Urinary bladder (tissue), 4 donors: Measurements from ENCODE around the gene PPP1R9A. TPM values are rescaled to one million over a fixed set of nuclear protein-coding genes. Genes with fewer than 3 reads are reported as not detected.

Source experiments
- DNase-seq: peaks from one replicate; pipeline ENCODE4 v3.0.0-alpha.2; 2015; ENCODE audit errors: extremely low spot score
- H3K27ac ChIP-seq: one replicate; pipeline ENCODE4 v1.5.1; 2013; ENCODE audit warnings: low read depth, mild to moderate bottlenecking, moderate library complexity
- H3K36me3 ChIP-seq: one replicate; pipeline ENCODE4 v1.6.1; 2013; ENCODE audit warnings: mild to moderate bottlenecking, moderate library complexity; ENCODE audit not compliant: insufficient read depth
- H3K4me1 ChIP-seq: one replicate; pipeline ENCODE4 v1.6.1; 2013; ENCODE audit warnings: mild to moderate bottlenecking, moderate library complexity; ENCODE audit not compliant: insufficient read depth
- H3K4me3 ChIP-seq: one replicate; pipeline ENCODE4 v1.5.1; 2013; ENCODE audit warnings: low read depth, low read length
- WGBS: extraction: QIAGEN DNeasy Blood & Tissue Kit; methylation state at CpG from one replicate; pipeline ENCODE4 v1.1.7; 2013; 5-methylcytosine and 5-hydroxymethylcytosine counted together
- polyA plus RNA-seq: library from polyadenylated mRNA; stranded (reverse); fragments of 200-250 nt; gene quantifications from one replicate; pipeline ENCODE4 v1.2.3, GENCODE V29; 2013
- total RNA-seq: library from RNA; depleted of rRNA; stranded (reverse); fragments of >200 nt; gene quantifications from one replicate; pipeline ENCODE4 v1.2.3, GENCODE V29; 2014
- donor health status: healthy with polysubstance abuse.
- donor health status: healthy.

PPP1R9A gene
- total and polyA plus RNA-seq, 2 donors, result 3.5 to 28.6 TPM

GRCh38 chr7:95205665-95206225 is 298.4 kb downstream of the PPP1R9A start:
- H3K27ac ChIP-seq, result no peak overlapping the region

DNA sequence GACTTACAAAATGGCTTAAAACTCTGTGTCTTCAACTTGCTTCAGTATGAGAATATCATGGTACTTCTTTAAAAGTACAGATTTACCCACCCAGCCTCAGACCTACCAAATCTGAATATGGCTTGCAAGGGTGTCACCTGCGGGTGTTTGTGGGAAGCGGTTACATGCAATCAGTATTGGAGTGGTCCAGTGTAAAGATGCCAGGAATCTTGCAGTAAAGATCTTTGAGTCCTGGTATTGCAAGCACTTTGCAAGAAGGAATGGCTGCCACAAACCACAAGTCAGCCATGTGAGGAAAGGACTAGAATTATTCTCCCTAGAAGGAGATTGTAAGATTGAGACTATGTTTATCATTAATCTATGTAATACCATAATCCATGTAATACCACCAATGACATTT is 301.9 kb downstream of the PPP1R9A start:
- WGBS, result 97% methylated on average over 2 of the region's 2 CpGs
- no peak for DNase-seq

More at GRCh38 chr7:95205665-95206225, 298.4 kb downstream of the PPP1R9A start:
- no peak for DNase-seq
- H3K4me1 ChIP-seq, result no peaks in the 10 kb centered on the region
- 26% methylated on average over 1 of the region's 1 CpG for WGBS
- H3K36me3 ChIP-seq, result no peaks in the 10 kb centered on the region
- no peak overlapping the region for H3K4me3 ChIP-seq

DNA sequence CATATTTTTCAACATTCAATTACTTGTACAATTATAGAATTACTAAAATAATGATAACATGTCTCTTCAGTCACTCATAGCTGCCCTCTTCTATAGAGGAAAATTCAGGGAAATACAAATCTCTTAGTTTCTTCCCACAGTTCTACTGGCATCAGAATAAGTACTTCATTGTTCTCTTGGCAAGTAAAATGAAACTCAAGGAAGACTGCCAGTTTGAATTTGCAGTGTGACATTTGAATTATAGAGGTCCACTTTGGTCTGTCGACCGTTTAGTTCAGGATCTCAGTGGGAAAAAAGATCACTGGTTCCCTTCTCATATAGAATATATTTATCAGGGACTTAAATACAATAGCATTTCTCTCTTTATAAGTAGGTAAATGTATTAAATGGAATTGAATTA is 302.4 kb downstream of the PPP1R9A start:
- Histone ChIP-seq H3K4me3 (no peak overlapping the region), H3K27ac (no peak overlapping the region), H3K4me1 (no peaks in the 10 kb centered on the region), H3K36me3 (no peaks in the 10 kb centered on the region)
- no peak for DNase-seq
- WGBS, result 49% methylated on average over 2 of the region's 2 CpGs

More for the DNA sequence above, 301.9 kb downstream of the PPP1R9A start:
- no peaks in the 10 kb centered on the region for H3K4me1 ChIP-seq
- no peak overlapping the region for H3K4me3 ChIP-seq
- no peaks in the 10 kb centered on the region for H3K36me3 ChIP-seq
- H3K27ac ChIP-seq, result no peak overlapping the region

DNA sequence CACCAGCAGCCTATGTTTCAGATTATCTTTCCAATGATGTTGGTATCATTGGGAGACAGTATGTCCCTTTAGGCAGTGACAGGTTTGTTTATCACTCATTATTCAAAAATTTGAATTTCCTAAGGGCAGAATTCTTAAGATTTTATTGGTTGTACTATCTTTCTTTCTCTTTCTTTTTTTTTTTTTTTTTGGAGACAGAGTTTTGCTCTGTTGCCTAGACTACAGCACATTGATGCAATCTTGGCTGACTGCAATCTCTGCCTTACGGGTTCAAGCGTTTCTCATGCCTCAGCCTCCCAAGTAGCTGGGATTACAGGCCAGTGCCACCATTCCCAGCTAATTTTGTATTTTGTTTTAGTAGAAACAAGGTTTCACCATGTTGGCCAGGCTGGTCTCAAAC is 305.8 kb downstream of the PPP1R9A start:
- H3K4me3 ChIP-seq, result no peak overlapping the region
- H3K36me3 ChIP-seq, result no peaks in the 10 kb centered on the region
- no peak overlapping the region for H3K27ac ChIP-seq
- H3K4me1 ChIP-seq, result no peaks in the 10 kb centered on the region
- DNase-seq, result no peak
- 73% methylated on average over 2 of the region's 2 CpGs for WGBS

DNA sequence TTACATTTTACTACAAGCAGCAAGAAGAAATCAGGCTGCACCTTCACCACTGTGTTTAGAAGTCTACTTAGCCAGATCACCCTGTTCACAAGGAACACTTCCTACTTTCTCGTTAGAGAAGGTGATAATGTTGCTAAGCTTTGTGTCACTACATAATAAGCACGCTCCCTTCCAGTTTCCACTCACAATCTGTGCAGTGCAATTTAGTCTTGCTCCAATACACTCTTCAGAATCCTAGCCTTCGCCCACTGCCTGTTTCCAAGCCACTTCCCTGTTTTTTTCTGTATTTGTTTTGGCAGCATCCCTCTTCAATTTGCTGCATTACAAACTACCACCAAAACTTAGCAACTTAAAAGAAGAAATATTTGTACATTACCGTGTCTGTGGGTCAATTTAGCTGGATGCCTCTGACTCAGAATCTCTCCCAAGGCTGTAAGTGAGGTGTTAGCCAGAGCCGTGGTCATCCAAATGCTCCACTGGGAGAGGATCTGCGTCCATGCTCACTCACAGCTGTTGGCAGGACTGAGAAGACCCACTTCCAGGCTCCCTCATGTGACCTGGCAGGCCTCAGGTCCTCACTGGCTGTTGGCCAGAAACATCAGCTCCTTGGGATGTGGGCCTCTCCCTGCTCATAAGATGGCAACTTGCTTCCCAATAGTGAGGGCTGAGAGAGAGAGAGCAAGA is 306.6 kb downstream of the PPP1R9A start:
- Histone ChIP-seq H3K36me3 (no peaks in the 10 kb centered on the region), H3K27ac (no peak overlapping the region), H3K4me3 (no peak overlapping the region), H3K4me1 (no peaks in the 10 kb centered on the region)
- DNase-seq, result no peak
- 69% methylated on average over 6 of the region's 6 CpGs for WGBS

GRCh38 chr7:95219721-95220120 is 312.3 kb downstream of the PPP1R9A start:
- WGBS, result 63% methylated on average over 2 of the region's 2 CpGs
- H3K4me1 ChIP-seq, result no peaks in the 10 kb centered on the region
- no peak overlapping the region for H3K27ac ChIP-seq

GRCh38 chr7:95220328-95220727 is 312.9 kb downstream of the PPP1R9A start:
- Histone ChIP-seq H3K27ac (no peak overlapping the region), H3K4me1 (no peaks in the 10 kb centered on the region), H3K36me3 (no peaks in the 10 kb centered on the region), H3K4me3 (no peak overlapping the region)
- DNase-seq, result no peak
- WGBS, result 89% methylated on average over 3 of the region's 3 CpGs

More at GRCh38 chr7:95219721-95220120, 312.3 kb downstream of the PPP1R9A start:
- no peaks in the 10 kb centered on the region for H3K36me3 ChIP-seq
- no peak overlapping the region for H3K4me3 ChIP-seq
- no peak for DNase-seq

GRCh38 chr7:95225301-95225700 is 317.9 kb downstream of the PPP1R9A start:
- 91% methylated on average over 2 of the region's 2 CpGs for WGBS
- no peaks in the 10 kb centered on the region for H3K36me3 ChIP-seq
- H3K4me3 ChIP-seq, result no peak overlapping the region
- H3K27ac ChIP-seq, result no peak overlapping the region
- DNase-seq, result no peak
- H3K4me1 ChIP-seq, result no peaks in the 10 kb centered on the region

- H3K4me3 ChIP-seq, result no peak overlapping the region
- H3K4me1 ChIP-seq, result no peaks in the 10 kb centered on the region
- no peak overlapping the region for H3K27ac ChIP-seq
- 95% methylated on average over 5 of the region's 5 CpGs for WGBS
- H3K36me3 ChIP-seq, result no peaks in the 10 kb centered on the region
- no peak for DNase-seq
Observed at GRCh38 chr7:95229301-95229700, 321.9 kb downstream of the PPP1R9A start.

GRCh38 chr7:95238252-95238943 is 331.0 kb downstream of the PPP1R9A start:
- no peak overlapping the region for H3K4me3 ChIP-seq
- H3K36me3 ChIP-seq, result no peaks in the 10 kb centered on the region
- WGBS, result 78% methylated on average over 3 of the region's 3 CpGs
- no peaks in the 10 kb centered on the region for H3K4me1 ChIP-seq
- H3K27ac ChIP-seq, result no peak overlapping the region
- no peak for DNase-seq

- Histone ChIP-seq H3K36me3 (no peaks in the 10 kb centered on the region), H3K4me3 (no peak overlapping the region), H3K4me1 (no peaks in the 10 kb centered on the region), H3K27ac (no peak overlapping the region)
- WGBS, result 86% methylated on average over 1 of the region's 1 CpG
- no peak for DNase-seq
Observed at GRCh38 chr7:95240921-95241320, 333.5 kb downstream of the PPP1R9A start.

GRCh38 chr7:95242266-95242665 is 334.9 kb downstream of the PPP1R9A start:
- H3K36me3 ChIP-seq, result no peaks in the 10 kb centered on the region
- no peak overlapping the region for H3K4me3 ChIP-seq
- WGBS, result 30% methylated on average over 2 of the region's 2 CpGs
- DNase-seq, result no peak
- no peaks in the 10 kb centered on the region for H3K4me1 ChIP-seq
- no peak overlapping the region for H3K27ac ChIP-seq

- Histone ChIP-seq H3K36me3 (no peaks in the 10 kb centered on the region), H3K4me1 (no peaks in the 10 kb centered on the region), H3K27ac (no peak overlapping the region), H3K4me3 (no peak overlapping the region)
- DNase-seq, result no peak
Observed at GRCh38 chr7:95244616-95245015, 337.2 kb downstream of the PPP1R9A start.

GRCh38 chr7:95245828-95246500 is 338.6 kb downstream of the PPP1R9A start:
- no peak overlapping the region for H3K27ac ChIP-seq
- no peak for DNase-seq
- 81% methylated on average over 5 of the region's 5 CpGs for WGBS
- H3K36me3 ChIP-seq, result no peaks in the 10 kb centered on the region
- H3K4me1 ChIP-seq, result no peaks in the 10 kb centered on the region
- no peak overlapping the region for H3K4me3 ChIP-seq
